A549 (cell line): ENCODE measurements around the gene LCK. TPM values are rescaled to one million over a fixed set of nuclear protein-coding genes. Genes with fewer than 3 reads are reported as not detected.

Experiments used
- ATAC-seq, 2 experiments: fragments of 200-7000 bp in 1 of 2; fragments of >200 bp in 1 of 2; cut with Nextera tagmentation in 1 of 2; cut with Tn5 transposase in 1 of 2; 3 replicates each; pipeline versions ENCODE4 v1.8.0 to v1.9.1; 2018 to 2020; ENCODE audit warnings: mild to moderate bottlenecking in 1 of 2, moderate library complexity in 1 of 2
- CTCF ChIA-PET: fragments of 300-600 bp; sonication (Branson Sonifier 250); formaldehyde crosslinking; extraction: SDS; loops from one replicate; lab custom pipeline; 2021; ENCODE audit warnings: antibody characterized with exemption, inconsistent platforms; lab: Yijun Ruan, JAX
- POLR2A ChIA-PET: fragments of 350-600 bp; formaldehyde crosslinking; extraction: SDS; loops from one replicate; lab custom pipeline; 2021; ENCODE audit warnings: antibody characterized with exemption, inconsistent platforms; lab: Yijun Ruan, JAX
- DNase-seq, 2 experiments: peaks; one replicate each; pipeline versions ENCODE4 v3.0.0 to v3.0.0-alpha.2; 2011 to 2016; ENCODE audit warnings: low read depth in 1 of 2, low spot score in 1 of 2
- FAIRE-seq: peaks from 2 replicates; lab custom pipeline; 2011; peaks lifted over from hg19 to GRCh38; lab: Jason Lieb, UNC
- H3K27ac ChIP-seq, 2 experiments: fragments of >200 bp; sonication (Bioruptor Twin); formaldehyde crosslinking; 3 replicates each; pipeline ENCODE4 v1.5.1; 2016 to 2017
- H3K4me1 ChIP-seq: fragments of >200 bp; sonication (Bioruptor Twin); formaldehyde crosslinking; 3 replicates; pipeline ENCODE4 v1.6.1; 2016
- H3K4me2 ChIP-seq: fragments of >200 bp; sonication (Bioruptor Twin); formaldehyde crosslinking; 3 replicates; pipeline ENCODE4 v1.6.1; 2016
- H3K4me3 ChIP-seq: fragments of >200 bp; sonication (Bioruptor Twin); formaldehyde crosslinking; 3 replicates; pipeline ENCODE4 v1.5.1; 2016
- H3K9me3 ChIP-seq: fragments of >200 bp; sonication (Bioruptor Twin); formaldehyde crosslinking; 3 replicates; pipeline ENCODE4 v1.6.1; 2016
- BHLHE40 ChIP-seq: IDR thresholded peaks from 2 replicates; pipeline ENCODE4 v1.6.1; 2012; ENCODE audit warnings: low read depth, low read length, inconsistent platforms
- CBX2 ChIP-seq: fragments of 200-600 bp; sonication (generic); IDR thresholded peaks from 2 replicates; pipeline ENCODE4 v1.6.1; 2016; ENCODE audit warnings: low read depth, mild to moderate bottlenecking, borderline replicate concordance
- CBX8 ChIP-seq: fragments of 200-600 bp; sonication (generic); IDR thresholded peaks from 2 replicates; pipeline ENCODE4 v1.6.1; 2016
- CHD2 ChIP-seq: fragments of 150-350 bp; IDR thresholded peaks from 2 replicates; pipeline ENCODE4 v1.6.1; 2014; ENCODE audit warnings: low read length; ENCODE audit not compliant: partially characterized antibody
- EHF ChIP-seq: fragments of 250-450 bp; sonication (Bioruptor Pico); IDR thresholded peaks from 2 replicates; pipeline ENCODE4 v1.5.0; 2020; ENCODE audit warnings: mild to moderate bottlenecking
- ESRRA ChIP-seq: fragments of 150-350 bp; IDR thresholded peaks from 2 replicates; pipeline ENCODE4 v1.6.1; 2014; ENCODE audit warnings: mild to moderate bottlenecking, low read length, borderline replicate concordance
- FOSB ChIP-seq: fragments of 250-450 bp; sonication (Bioruptor Pico); IDR thresholded peaks from 2 replicates; pipeline ENCODE4 v1.5.0; 2020; ENCODE audit warnings: mild to moderate bottlenecking, moderate library complexity
- FOSL2 ChIP-seq, 2 experiments: fragments of 450-650 bp in 1 of 2; fragments of >200 bp in 1 of 2; sonication (Bioruptor Twin) in 1 of 2; formaldehyde crosslinking; IDR thresholded peaks; 2 replicates each; pipeline versions ENCODE4 v1.5.0 to v1.6.1; 2016 to 2020; ENCODE audit warnings: mild to moderate bottlenecking in 1 of 2, moderate library complexity in 1 of 2
- FOXS1 ChIP-seq: fragments of 250-450 bp; sonication (Bioruptor Pico); IDR thresholded peaks from 2 replicates; pipeline ENCODE4 v1.5.0; 2020; ENCODE audit warnings: mild to moderate bottlenecking, moderate library complexity
- GATA3 ChIP-seq: IDR thresholded peaks from 2 replicates; pipeline ENCODE4 v1.6.1; 2012; ENCODE audit warnings: borderline replicate concordance
- HDAC2 ChIP-seq: fragments of 200-600 bp; sonication (generic); IDR thresholded peaks from 2 replicates; pipeline ENCODE4 v1.6.1; 2016
- HEYL ChIP-seq: fragments of 250-450 bp; sonication (Bioruptor Pico); IDR thresholded peaks from 2 replicates; pipeline ENCODE4 v1.8.0; 2021; ENCODE audit warnings: mild to moderate bottlenecking, moderate library complexity
- HOXA7 ChIP-seq: fragments of 250-450 bp; sonication (Bioruptor Pico); IDR thresholded peaks from 2 replicates; pipeline ENCODE4 v1.5.0; 2020; ENCODE audit warnings: mild to moderate bottlenecking, moderate library complexity
- HOXB5 ChIP-seq: fragments of 250-450 bp; sonication (Bioruptor Pico); IDR thresholded peaks from 2 replicates; pipeline ENCODE4 v1.5.0; 2020; ENCODE audit warnings: mild to moderate bottlenecking, moderate library complexity
- JUN ChIP-seq, 2 experiments: fragments of >200 bp; sonication (Bioruptor Twin); formaldehyde crosslinking; IDR thresholded peaks; 2 replicates in 1 of 2; 3 replicates in 1 of 2; pipeline ENCODE4 v1.6.1; 2016 to 2017
- JUNB ChIP-seq: fragments of >200 bp; sonication (Bioruptor Twin); formaldehyde crosslinking; IDR thresholded peaks from 2 replicates; pipeline ENCODE4 v1.6.1; 2016
- MAFK ChIP-seq: fragments of 450-650 bp; IDR thresholded peaks from 2 replicates; pipeline ENCODE4 v1.6.1; 2014; ENCODE audit not compliant: partially characterized antibody
- NFE2L2 ChIP-seq: fragments of 150-350 bp; conservative IDR thresholded peaks from 2 replicates; pipeline ENCODE4 v1.6.1; 2014; ENCODE audit warnings: low read length
- NPAS2 ChIP-seq: fragments of 250-450 bp; sonication (Bioruptor Pico); IDR thresholded peaks from 2 replicates; pipeline ENCODE4 v1.8.0; 2022; ENCODE audit warnings: mild to moderate bottlenecking, moderate library complexity, borderline replicate concordance
- PHF8 ChIP-seq: fragments of 200-600 bp; sonication (generic); IDR thresholded peaks from 2 replicates; pipeline ENCODE4 v1.6.1; 2016; ENCODE audit warnings: low read depth, mild to moderate bottlenecking, antibody characterized with exemption, moderate library complexity, borderline replicate concordance
- RAD21 ChIP-seq, 2 experiments: fragments of >200 bp in 1 of 2; sonication (Bioruptor Twin) in 1 of 2; formaldehyde crosslinking in 1 of 2; IDR thresholded peaks in 1 of 2; conservative IDR thresholded peaks in 1 of 2; 2 replicates in 1 of 2; 3 replicates in 1 of 2; pipeline ENCODE4 v1.6.1; 2012 to 2018; ENCODE audit warnings: inconsistent platforms in 1 of 2
- SMC3 ChIP-seq: fragments of >200 bp; sonication (Bioruptor Twin); formaldehyde crosslinking; IDR thresholded peaks from 3 replicates; pipeline ENCODE4 v1.6.1; 2018; ENCODE audit warnings: inconsistent platforms
- SREBF2 ChIP-seq: fragments of 450-650 bp; IDR thresholded peaks from 2 replicates; pipeline ENCODE4 v1.6.1; 2014; ENCODE audit warnings: mild to moderate bottlenecking, moderate library complexity
- TP53 ChIP-seq: fragments of 250-450 bp; sonication (Bioruptor Pico); IDR thresholded peaks from 2 replicates; pipeline ENCODE4 v1.5.0; 2021; ENCODE audit warnings: mild to moderate bottlenecking, moderate library complexity
- ZFP36 ChIP-seq: fragments of 450-650 bp; IDR thresholded peaks from 2 replicates; pipeline ENCODE4 v1.6.1; 2014; ENCODE audit warnings: borderline replicate concordance; ENCODE audit not compliant: partially characterized antibody
- ZNF302 ChIP-seq: fragments of 250-450 bp; sonication (Bioruptor Pico); IDR thresholded peaks from 2 replicates; pipeline ENCODE4 v1.9.0; 2021; ENCODE audit warnings: inconsistent platforms, mild to moderate bottlenecking, moderate library complexity
- ZSCAN20 ChIP-seq: fragments of 250-450 bp; sonication (Bioruptor Pico); IDR thresholded peaks from 2 replicates; pipeline ENCODE4 v1.8.0; 2022; ENCODE audit warnings: mild to moderate bottlenecking, moderate library complexity
- WGBS: methylation state at CpG from one replicate; pipeline ENCODE4 v1.1.6; 2017; ENCODE audit errors: missing lambda C conversion rate; 5-methylcytosine and 5-hydroxymethylcytosine counted together
- polyA plus RNA-seq, 4 experiments: library from polyadenylated mRNA; depleted of rRNA in 3 of 4; stranded (reverse); fragments of >200 nt; fragmentation: RNase III in 1 of 4; extraction: RNeasy Plus Mini Kit Qiagen cat#74134 plus additional on column Dnase treatment in 1 of 4; gene quantifications; 2 replicates in 3 of 4; 3 replicates in 1 of 4; pipeline ENCODE4 v1.2.3, GENCODE V29; 2011 to 2017
- TF ChIP-seq, protein P1 (sequence below): IDR thresholded peaks from 2 replicates; pipeline ENCODE4 v1.6.1; 2012
- TF ChIP-seq, protein P2 (sequence below): fragments of >200 bp; sonication (Bioruptor Twin); formaldehyde crosslinking; IDR thresholded peaks from 3 replicates; pipeline ENCODE4 v1.6.1; 2016
- TF ChIP-seq, protein P3 (sequence below): fragments of >200 bp; sonication (Bioruptor Twin); formaldehyde crosslinking; IDR thresholded peaks from 2 replicates; pipeline ENCODE4 v1.6.1; 2016

LCK gene
- polyA plus RNA-seq, 2 of the 4 experiments (the other 2 are of a cell fraction): 0.03 TPM; not detected in 1

DNA sequence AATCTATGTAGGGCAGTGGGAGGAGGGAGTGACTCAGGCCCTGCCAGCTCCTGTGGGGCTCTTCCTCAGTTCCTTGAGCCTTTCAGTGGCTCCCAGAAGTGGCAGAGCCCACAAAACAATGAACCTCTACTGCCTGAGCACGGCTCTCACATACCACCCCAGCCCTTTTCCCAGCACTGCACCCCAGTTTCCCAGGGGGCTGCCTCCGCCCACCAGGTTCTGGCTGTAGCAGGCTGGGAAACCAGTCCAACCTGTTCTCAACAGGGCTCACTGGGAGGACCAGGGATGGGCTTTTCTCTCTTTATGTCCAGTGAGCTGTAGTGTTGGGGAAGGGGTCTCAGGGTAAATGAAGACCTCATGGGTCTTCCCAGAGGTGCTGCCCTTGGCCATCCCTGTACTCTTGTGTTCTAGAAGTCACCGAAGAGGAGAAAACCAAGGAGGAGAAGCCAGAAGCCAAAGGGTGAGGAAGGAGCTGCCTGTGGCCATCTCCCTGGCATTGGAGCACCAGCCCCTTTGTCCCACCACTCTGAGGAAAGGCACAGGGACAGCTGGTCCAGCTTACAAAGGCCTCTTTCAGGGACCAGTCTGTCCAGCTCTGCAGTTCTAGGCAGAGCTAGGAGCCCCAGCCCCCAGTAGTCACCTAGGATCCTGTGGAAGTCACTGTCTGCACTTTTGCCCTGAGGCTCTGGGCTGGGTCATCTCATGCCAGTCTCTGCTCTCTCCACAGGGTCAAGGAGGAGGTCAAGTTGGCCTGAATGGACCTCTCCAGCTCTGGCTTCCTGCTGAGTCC lies 81.4 kb downstream of the LCK start:
- H3K4me3 ChIP-seq: no peak overlapping the region
- CTCF ChIA-PET: interaction anchor here (0.8 to 5.3 kb wide), 6 partner anchors 9 to 117 kb away, joined by 3 to 20 read pairs (median 3); no protein-coding TSS in a partner anchor
- no peak for ATAC-seq
- no peak for TF ChIP-seq FOXS1 (CRISPR knock-in tag)
- TF ChIP-seq, protein P1, sequence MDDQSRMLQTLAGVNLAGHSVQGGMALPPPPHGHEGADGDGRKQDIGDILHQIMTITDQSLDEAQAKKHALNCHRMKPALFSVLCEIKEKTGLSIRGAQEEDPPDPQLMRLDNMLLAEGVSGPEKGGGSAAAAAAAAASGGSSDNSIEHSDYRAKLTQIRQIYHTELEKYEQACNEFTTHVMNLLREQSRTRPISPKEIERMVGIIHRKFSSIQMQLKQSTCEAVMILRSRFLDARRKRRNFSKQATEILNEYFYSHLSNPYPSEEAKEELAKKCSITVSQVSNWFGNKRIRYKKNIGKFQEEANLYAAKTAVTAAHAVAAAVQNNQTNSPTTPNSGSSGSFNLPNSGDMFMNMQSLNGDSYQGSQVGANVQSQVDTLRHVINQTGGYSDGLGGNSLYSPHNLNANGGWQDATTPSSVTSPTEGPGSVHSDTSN: no peak
- no peak for TF ChIP-seq FOSB (CRISPR knock-in tag)
- no peak for TF ChIP-seq CBX2
- no peak for TF ChIP-seq BHLHE40
- no peak for TF ChIP-seq JUNB
- no peak for TF ChIP-seq HOXA7
- no peak for TF ChIP-seq SREBF2
- no peak for TF ChIP-seq FOSL2 (IDR thresholded peaks at IDR 0.05)
- TF ChIP-seq FOSL2 (CRISPR knock-in tag; IDR thresholded peaks at IDR 0.05): no peak
- TF ChIP-seq RAD21 (conservative IDR thresholded peaks at IDR 0.05 in 1 of 2, IDR thresholded peaks at IDR 0.05 in 1 of 2): no peak
- TF ChIP-seq PHF8: no peak
- TF ChIP-seq SMC3: no peak
- TF ChIP-seq HEYL (CRISPR knock-in tag): no peak
- no peak for TF ChIP-seq JUN (IDR thresholded peaks at IDR 0.05)
- no peak for TF ChIP-seq EHF (CRISPR knock-in tag)
- no peak for TF ChIP-seq NFE2L2
- no peak for TF ChIP-seq ZSCAN20 (CRISPR knock-in tag)
- no peak for TF ChIP-seq CBX8
- TF ChIP-seq, all 56 proteins: peak for 0
- Histone ChIP-seq H3K4me2 (peak overlapping the region; percentile 96), H3K9me3 (no peaks in the 10 kb centered on the region), H3K27ac (peak overlapping the region; percentile 14 to 45; a peak in 3 of 6 replicates), H3K4me1 (peaks cover 33% of the 10 kb centered on the region)
- FAIRE-seq (no peak), DNase-seq (no peak)
- 100% methylated on average over 3 of the region's 3 CpGs for WGBS
- POLR2A ChIA-PET: interaction anchor here (1.1 to 2.0 kb wide), 2 partner anchors 11 to 153 kb away, joined by 3 to 7 read pairs; partner anchors contain the start of gene TXLNA

DNA sequence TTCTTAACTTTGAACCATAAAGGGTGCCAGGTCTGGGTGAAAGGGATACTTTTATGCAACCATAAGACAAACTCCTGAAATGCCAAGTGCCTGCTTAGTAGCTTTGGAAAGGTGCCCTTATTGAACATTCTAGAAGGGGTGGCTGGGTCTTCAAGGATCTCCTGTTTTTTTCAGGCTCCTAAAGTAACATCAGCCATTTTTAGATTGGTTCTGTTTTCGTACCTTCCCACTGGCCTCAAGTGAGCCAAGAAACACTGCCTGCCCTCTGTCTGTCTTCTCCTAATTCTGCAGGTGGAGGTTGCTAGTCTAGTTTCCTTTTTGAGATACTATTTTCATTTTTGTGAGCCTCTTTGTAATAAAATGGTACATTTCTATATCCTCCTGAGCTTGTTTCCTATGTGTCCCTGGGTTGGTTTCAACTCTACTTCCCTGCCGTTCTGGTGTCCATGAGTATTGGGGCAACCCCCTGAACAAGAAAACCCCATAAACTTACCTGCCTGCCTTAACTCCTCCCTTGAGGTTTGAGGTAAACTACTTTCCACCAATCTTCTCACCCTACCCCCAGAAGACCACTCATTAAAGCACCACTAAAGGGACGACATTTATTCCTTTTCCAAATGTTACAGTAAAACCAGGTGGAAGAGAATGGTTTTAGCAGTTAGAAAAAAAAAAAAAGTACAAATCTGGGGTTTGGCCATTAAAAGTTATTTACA lies 82.3 kb downstream of the LCK start:
- no peak for FAIRE-seq

More for the DNA sequence above, 82.3 kb downstream of the LCK start:
- H3K4me2 ChIP-seq: peak overlapping the region; percentile 96
- no peak overlapping the region; a peak in 1 of 6 replicates for H3K27ac ChIP-seq
- H3K4me3 ChIP-seq: no peak overlapping the region
- CTCF ChIA-PET: interaction anchor here (1.1 to 5.3 kb wide), 4 partner anchors 10 to 118 kb away, joined by 3 to 20 read pairs (median 4); no protein-coding TSS in a partner anchor
- POLR2A ChIA-PET: interaction anchor here (1.1 kb wide), 1 partner anchor 154 kb away, joined by 3 read pairs; the partner anchor contains the start of gene TXLNA
- no peaks in the 10 kb centered on the region for H3K9me3 ChIP-seq
- WGBS: 89% methylated on average over 3 of the region's 3 CpGs
- TF ChIP-seq TP53 (CRISPR knock-in tag) (no peak), HOXB5 (CRISPR knock-in tag) (no peak), SREBF2 (no peak), ZNF302 (CRISPR knock-in tag) (no peak), ZFP36 (no peak), NPAS2 (CRISPR knock-in tag) (no peak), ESRRA (no peak), CHD2 (no peak), RAD21 (conservative IDR thresholded peaks at IDR 0.05 in 1 of 2, IDR thresholded peaks at IDR 0.05 in 1 of 2) (no peak), HDAC2 (no peak), GATA3 (no peak), MAFK (no peak)
- TF ChIP-seq, protein P2, sequence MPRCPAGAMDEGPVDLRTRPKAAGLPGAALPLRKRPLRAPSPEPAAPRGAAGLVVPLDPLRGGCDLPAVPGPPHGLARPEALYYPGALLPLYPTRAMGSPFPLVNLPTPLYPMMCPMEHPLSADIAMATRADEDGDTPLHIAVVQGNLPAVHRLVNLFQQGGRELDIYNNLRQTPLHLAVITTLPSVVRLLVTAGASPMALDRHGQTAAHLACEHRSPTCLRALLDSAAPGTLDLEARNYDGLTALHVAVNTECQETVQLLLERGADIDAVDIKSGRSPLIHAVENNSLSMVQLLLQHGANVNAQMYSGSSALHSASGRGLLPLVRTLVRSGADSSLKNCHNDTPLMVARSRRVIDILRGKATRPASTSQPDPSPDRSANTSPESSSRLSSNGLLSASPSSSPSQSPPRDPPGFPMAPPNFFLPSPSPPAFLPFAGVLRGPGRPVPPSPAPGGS: no peak
- TF ChIP-seq, protein P3, sequence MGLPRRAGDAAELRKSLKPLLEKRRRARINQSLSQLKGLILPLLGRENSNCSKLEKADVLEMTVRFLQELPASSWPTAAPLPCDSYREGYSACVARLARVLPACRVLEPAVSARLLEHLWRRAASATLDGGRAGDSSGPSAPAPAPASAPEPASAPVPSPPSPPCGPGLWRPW: no peak
- DNase-seq: no peak
- peaks cover 33% of the 10 kb centered on the region for H3K4me1 ChIP-seq
- no peak for ATAC-seq
